Measurements from ENCODE around the gene ANO6. TPM values are rescaled to one million over a fixed set of nuclear protein-coding genes. Genes with fewer than 3 reads are reported as not detected.
"Not testable (repeated sequence)": the region's sequence is repeated elsewhere in the genome, so short reads cannot be mapped to it uniquely, and the experiment has no call there.

The ANO6 gene
- polyA plus RNA-seq, 3 donors = 77.6 to 81.4 (median 79.7) TPM

DNA sequence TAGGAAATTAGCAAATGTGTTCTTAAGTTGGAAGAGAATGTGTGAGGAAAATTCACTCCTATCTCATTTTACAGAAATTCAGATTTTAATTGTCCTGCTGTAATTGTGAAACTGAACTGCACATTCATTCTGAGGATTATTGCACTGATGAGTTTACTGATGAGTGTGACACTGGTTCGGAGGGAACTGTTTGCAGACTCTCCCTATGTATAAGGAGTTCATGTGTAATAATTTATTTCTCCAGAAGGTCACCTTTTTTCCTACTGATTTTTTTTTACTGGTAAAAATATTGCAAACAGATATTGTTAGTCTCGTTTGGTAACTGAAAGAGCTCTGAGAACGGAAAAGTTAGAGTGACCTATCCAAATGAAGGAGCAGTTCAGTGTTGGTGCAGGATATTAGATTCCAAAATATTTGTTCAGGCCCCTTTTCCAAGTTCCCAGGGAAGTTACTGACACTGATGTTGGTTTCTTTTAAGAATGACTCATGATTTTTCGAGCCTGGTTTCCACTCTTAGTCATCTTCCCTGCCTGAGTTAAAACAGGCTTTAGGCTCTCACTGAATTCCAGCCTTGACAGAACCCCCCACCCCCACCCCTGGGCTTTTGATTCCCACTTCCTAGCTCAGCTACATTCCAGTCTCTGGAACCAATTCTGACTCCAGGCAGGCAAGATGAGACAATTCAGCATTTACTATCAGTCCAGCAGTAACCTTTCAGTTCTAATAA, 18.4 kb downstream of the ANO6 start:
- no peak for DNase-seq (ENCODE audit: low read depth in 3 of 3, low spot score in 2 of 3)

DNA sequence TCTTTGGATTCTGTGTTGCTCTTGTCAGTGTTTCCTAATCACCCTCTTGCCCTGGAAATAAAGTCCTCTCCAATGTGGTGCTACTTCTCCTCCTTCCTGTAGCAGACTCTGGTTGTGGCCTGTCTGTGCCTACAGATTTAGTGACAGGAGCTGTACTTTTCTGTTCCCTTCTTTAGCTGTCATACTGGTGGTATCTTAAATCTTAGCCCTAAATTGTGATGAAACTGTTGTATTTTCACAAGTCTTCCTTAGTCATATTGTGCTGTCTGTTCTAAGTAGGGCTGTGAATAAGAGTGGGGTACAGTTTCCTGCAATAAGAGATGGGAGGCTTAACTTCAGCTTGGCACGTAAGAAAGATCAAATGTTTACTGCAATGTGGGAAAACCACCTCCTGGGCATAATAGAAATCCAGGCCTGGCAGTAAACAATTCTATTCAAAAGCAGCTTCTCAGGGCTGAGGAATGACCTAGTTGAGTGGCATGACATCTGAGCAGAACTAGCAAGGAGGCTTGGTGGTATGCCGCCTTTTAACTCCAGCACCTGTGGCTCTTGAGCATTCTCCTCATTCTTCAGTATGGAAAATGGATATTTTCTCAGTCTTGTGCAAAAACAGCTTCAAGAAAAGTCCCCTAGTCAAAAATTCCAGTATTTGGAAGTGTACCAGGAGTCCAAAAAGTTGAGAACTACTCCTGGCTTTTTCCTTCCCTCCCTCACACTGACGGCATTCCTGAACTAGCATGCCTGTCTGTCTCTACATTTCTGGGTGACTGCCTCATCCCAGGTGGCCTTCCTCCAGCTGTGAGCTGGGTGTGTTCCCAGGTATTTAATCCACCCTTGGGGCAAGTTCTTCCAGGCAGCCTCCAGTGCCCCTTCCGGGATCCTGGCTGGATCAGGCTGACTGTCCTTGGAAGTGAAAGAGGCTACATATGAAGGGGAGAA, 19.5 kb downstream of the ANO6 start:
- DNase-seq (ENCODE audit: low read depth in 3 of 3, low spot score in 2 of 3) = no peak

DNA sequence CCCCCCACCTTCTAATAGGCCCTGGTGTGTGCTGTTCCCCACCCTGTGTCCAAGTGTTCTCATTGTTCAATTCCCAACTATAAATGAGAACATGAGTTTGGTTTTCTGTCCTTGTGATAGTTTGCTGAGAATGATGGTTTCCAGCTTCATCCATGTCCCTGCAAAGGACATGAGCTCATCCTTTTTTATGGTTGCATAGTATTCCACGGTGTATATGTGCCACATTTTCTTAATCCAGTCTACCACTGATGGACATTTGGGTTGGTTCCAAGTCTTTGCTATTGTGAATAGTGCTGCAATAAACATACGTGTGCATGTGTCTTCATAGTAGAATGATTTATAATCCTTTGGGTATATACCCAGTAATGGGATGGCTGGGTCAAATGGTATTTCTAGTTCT, 20.5 kb downstream of the ANO6 start:
- DNase-seq (ENCODE audit: low read depth in 3 of 3, low spot score in 2 of 3) = not testable (repeated sequence)

DNA sequence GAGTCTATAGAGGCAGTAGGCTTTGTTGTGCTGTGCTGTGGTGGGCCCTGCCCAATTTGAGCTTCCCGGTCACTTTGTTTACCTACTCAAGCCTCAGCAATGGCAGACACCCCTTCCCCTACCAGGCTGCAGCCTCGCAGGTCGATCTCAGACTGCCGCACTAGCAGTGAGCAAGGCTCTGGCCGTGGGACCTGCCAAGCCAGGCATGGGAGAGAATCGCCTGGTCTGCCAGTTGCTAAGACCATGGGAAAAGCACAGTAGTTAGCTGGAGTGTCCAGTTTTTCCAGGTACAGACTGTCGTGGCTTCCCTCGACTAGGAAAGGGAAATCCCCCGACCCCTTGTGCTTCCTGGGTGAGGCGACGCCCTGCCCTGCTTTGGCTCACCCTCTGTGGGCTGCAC, 26.3 kb downstream of the ANO6 start:
- DNase-seq (ENCODE audit: low read depth in 3 of 3, low spot score in 2 of 3) = no peak

DNA sequence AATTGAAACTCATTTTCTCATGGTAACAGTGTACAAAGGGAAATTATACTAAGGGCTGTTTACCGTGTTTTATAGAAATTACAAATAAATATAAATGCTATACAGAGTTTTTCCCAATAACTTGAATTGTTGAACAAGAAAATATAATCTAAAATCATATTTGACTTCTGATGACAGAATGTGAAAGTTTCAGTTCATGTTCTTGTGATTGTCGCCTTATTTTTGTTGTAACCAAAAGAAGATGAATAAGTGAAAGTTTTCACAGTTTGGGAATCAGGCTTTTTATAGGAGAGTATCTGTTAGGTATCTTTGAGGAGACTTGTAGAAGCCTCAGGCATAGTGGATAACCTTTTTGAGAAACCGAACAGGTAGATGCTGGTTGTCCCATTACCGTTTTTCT, 28.1 kb downstream of the ANO6 start:
- no peak for DNase-seq (ENCODE audit: low read depth in 3 of 3, low spot score in 2 of 3)

DNA sequence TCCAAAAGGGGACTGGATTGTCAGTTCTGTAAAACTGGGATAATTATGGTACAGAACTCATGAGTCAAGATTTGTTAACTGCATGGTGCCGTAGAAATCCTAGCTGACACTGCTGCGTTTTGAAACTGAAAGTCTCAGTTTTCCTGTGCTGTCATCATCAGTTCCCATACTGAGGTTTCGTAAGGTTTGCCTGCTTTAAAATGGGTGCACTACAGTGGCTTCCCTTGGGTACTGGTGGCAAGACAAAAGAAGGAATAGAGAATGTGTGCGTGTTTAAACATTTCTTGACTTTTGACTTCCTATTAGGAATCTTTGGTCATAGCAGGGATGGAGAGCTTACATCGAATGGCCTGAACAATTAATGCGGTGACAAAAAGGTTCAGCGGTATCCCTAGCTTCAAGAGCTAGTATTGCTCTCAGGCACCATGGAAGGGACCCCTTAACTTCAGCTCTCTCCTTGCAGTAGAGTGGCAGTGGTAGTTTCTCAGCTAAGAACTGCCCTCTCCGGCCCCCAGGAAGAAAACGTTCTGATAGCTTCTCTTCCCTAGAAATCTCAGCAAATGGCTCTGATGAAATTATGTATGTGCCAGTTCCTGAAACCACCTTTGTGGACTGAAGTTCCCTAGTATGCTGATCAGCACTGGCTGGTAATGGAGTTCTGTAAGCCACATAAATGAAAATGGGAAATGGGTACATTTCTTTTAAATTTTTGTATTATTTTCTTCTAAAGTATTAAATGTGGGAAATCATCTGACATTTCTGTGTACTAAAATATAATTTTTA, 28.9 kb downstream of the ANO6 start:
- no peak for DNase-seq (ENCODE audit: low read depth in 3 of 3, low spot score in 2 of 3)

DNA sequence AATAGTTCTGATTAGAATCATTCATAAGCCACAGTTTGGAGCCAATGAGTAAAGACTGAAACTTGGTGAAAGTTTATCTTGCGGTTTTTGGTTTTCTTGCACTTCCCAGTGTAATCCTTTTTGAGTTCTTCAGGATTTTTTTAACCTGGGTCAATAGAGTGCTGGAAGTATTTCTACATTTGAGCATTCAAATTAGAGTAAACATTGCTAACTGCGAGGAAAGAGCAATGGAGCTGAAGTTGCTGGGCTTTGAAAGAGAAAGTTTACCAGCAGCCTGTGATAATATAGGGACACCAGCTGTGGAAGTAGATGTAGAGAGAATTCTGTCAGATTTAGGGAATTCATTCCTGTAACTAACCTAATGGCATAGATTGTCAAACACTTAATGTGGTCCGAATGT, 30.3 kb downstream of the ANO6 start:
- no peak for DNase-seq (ENCODE audit: low read depth in 3 of 3, low spot score in 2 of 3)

DNA sequence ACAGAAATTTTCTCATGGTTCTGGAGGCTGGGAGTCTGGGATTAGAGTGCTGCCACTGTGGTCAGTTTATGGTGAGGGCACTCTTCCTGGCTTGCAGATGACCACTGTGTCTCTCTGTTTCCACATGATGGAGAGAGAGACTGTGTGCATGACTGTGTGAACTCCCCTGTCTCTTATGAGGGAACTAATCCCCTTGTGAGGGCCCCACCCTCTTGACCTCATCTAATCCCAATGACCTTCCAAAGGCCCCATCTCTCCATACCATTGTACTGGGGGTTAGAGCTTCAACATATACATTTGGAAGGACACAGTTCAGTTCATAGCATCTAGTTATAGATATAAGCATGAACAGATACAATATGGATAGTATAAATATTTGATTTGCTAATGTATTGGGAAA, 31.7 kb downstream of the ANO6 start:
- no peak for DNase-seq (ENCODE audit: low read depth in 3 of 3, low spot score in 2 of 3)

DNA sequence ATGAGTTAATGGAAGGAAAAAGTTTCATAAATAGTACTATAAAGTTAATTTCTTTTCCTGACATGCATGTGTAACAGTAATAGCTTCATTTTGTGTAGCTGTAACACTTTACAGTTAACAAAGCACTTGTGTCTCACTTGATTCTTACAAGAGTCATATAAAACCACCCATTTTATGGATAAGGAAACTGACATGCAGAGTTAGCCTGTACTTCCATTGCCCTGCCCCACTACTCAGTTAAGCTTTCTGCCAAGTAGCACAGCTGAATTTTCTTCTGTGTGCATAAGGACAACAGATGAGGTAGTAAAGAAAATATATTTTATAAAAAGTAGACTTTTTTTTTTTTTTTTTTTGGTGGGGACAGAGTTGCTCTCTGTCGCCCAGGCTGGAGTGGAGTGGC, 32.2 kb downstream of the ANO6 start:
- DNase-seq (ENCODE audit: low read depth in 3 of 3, low spot score in 2 of 3) = no peak

DNA sequence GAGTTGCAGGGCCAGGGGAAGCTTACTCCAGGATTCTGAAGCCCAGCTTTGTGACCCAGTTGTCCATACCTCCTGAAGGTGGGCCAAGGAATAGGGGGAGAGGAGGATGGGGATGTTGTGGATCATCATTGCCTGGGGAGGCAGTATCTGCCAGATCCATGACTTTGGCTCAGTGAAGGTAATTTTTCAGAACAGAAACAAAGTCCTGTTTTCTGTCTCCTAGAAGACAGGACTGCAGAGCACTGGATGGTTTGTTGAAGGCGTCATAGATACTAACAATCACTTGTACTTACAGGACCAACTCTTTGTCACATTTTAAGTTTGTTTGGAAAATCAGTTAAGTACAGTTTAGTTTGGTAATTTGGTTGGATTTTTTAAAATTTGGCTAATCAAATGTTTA, 38.4 kb downstream of the ANO6 start:
- DNase-seq (ENCODE audit: low read depth in 3 of 3, low spot score in 2 of 3) = no peak

DNA sequence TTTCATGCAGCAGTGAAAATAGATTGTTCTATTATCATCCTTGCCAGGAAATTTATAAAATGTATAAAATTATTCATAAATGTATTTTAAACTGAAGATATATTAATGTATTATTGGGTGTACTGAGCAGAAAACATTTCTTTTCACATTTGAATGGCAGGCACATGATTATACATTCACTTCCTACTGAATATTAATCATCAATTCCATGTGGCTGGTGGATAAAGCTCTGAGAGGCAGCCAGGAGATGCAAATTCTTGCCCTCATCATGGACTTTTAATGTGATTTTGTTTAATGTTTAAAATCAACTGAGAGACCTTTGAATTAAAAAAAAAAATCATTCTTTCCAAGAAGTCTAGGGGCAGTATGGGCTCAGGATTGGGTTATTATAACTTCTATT, 40.8 kb downstream of the ANO6 start:
- no peak for DNase-seq (ENCODE audit: low read depth in 3 of 3, low spot score in 2 of 3)

DNA sequence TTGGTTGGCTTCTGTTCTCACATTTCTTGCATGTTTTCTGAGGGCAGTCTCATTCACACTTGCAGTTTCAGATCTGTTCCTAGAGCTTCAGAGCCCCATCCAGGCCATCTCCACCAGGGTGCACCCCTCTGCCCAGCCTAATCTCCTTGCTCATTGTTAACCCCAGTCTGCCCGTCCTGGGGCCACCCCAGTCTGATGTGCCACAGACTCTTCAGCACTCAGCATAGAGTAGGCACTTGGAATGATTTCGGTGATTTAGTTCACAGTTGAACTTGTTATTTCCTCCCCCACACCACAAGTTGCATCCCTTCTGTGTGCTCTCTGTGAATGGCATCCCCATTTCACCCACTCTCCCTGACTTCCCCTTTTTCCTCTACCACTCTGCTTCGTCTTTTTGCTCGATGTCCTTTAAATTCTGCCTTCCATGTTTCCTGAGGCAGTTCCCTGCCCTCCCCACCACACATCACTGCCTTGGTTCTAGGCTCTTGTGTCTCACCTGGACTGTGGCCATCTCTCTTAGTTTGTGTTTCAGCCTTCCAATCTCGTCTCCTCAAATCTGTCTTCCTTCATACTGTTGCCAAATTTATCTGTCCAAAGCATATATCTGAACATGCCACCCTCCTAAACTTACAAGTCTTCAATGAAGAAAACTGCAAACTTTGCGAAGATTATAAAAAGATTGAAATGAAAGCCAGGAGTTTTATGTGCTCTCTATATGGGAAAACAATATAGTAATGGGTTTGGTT, 41.5 kb downstream of the ANO6 start:
- DNase-seq (ENCODE audit: low read depth in 3 of 3, low spot score in 2 of 3) = no peak

DNA sequence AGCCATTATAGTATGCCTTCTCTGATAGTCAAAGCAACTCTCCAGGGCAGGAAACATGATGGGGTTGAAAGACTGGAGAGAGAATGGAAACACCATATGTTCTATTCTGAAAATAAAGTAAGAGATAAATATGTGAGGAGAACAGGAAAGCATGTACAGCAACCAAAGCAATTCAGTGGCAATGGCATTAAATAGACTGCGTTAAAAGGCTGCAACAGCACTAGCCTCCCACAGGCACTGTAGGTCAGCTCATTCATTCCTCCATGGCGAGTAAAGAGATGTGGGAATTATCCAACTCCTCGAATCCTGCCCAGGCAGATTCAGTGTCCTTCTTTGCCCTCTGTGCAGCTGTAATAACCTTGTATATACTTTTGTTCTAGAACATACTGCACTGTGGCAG, 43.8 kb downstream of the ANO6 start:
- DNase-seq (ENCODE audit: low read depth in 3 of 3, low spot score in 2 of 3) = no peak

DNA sequence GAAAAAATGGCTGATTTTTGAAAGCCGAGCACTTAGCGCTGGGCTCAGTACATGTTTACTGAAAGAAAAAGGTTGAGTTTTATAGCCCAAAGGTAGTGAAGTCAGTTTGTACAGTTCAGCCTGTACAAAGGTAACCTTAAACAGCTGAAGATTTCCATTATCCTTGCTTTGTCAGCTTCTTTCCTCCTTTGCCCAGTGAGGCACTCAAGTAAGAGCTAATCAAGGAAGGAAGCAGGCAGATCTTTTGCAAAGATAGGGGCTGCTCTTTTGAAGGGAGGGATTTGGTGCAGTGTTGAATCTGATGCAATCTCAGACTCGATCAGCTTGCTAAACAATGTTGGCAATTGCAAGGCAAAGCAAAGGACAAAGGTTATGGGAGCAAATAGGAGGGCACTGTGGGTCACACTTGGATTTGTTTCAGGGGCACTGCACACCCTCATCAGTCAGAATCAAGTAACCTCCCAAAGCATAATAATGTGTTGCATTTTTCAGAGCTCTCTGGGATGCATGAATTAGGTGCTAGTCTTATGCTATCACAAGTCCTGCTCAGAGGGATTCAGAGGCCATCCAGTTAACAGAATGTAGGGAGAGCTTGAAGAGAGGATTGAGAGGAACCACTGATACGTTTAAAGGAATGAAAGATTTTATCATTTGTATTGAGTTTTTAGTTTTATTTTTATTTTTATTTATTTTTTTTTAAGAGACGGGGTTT, 44.4 kb downstream of the ANO6 start:
- no peak for DNase-seq (ENCODE audit: low read depth in 3 of 3, low spot score in 2 of 3)

DNA sequence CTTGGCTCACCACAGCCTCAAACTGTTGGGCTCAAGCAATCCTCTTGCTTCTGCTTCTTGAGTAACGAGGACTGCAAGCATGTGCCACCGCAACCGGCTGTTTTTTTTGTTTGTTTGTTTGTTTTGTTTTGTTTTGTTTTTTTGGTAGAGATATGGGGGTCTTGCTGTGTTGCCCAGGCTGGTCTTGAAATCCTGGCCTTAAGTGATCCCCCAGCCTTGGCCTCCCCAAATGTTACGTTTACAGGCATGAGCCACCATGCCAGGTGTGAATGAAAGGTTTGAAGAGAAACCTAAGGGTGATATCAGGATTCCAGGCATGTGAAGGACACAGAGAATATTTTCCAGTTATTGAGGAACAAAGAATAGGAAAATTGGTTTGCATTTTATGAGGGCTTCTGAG, 45.0 kb downstream of the ANO6 start:
- no peak for DNase-seq (ENCODE audit: low read depth in 3 of 3, low spot score in 2 of 3)

DNA sequence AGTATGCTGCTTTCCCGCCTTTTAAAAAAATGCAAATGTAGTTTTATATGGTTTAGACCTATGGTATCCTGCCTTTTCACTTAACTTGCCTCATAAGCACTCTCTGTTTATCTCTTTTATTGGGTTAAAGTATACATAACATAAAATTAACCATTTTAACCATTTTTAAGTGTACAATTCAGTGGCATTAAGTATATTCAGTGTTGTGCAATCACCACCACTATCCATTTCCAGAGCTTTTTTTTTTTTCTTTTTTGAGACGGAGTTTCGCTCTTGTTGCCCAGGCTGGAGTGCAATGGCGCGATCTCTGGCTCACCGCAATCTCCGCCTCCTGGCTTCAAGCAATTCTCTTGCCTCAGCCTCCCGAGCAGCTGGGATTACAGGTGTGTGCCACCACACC, 46.3 kb downstream of the ANO6 start:
- DNase-seq (ENCODE audit: low read depth in 3 of 3, low spot score in 2 of 3) = not testable (repeated sequence)

DNA sequence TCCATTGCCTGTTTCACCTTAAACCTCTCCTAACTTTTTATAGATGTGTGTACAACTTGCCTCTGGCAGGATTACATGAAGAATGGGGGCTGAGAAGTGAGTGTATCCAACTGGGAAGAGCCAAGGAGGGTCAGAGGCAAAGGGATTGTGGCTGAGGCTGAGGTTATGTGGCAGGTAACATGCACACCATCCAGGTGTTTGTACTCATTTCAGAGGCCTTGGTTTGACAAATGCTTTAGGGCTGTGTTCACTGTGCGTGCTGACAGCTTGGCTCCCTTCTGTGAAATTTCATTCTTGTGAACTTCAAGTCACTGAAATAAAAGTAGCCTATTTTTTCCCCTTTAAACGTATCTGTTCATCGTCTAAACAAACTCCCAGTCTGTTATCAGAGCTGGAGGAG, 47.7 kb downstream of the ANO6 start:
- no peak for DNase-seq (ENCODE audit: low read depth in 3 of 3, low spot score in 2 of 3)

DNA sequence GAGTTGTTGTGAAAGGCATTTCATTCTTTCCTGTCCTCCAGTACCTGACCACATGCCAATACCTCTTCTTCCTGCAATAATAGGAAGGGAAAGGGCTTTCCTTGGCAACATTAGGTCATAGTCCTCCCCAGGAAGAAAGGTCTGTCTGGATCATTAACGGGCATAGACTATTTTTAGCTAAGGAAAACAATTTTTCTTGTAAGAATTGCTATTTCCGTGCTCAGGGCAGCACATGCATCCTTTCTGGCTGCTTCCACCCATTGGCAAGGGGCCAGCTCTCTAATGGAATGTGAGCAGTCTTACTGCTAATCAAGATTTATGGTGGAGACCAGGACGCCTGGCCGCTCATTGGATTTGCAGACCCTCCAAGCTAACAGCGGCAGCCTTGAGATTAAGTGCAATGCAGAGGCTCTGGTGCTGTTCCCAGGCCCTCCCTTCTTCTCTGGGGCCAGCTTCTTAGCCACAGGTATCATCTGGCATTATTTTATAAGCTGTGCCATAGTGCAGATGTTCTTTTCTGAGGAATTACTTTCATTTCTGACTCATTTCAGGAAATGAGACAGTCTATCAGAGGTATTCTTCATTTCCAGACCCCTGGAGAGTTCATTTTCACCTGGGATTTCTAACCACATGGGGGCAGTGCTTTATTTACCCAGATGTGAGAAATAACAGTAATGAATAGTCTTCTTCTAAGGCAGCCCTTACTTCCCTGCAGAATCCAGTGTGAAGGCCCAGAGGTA, 52.9 kb downstream of the ANO6 start:
- DNase-seq (ENCODE audit: low read depth in 3 of 3, low spot score in 2 of 3) = peak; percentile 78 to 89 (median 82)

DNA sequence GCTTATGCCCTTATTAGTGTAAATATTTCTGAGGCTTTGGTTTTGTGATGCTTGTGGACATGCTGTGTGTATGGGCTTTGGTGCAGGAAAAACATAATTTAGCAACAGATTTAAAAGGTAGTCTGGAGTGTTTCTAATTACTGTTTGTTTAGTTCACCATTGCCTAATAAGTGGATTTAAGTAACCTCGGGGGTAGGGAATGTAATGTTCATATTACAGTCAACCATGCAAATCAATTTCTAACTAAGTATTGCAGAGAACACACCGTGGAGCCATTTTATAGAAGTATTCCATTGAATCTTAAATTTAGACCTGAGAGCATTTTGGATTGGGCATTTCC, 53.5 kb downstream of the ANO6 start:
- no peak for DNase-seq (ENCODE audit: low read depth in 3 of 3, low spot score in 2 of 3)

Measured in right renal cortex interstitium (tissue), 3 donors.